Measurements from ENCODE around the gene NPAS2. TPM values are rescaled to one million over a fixed set of nuclear protein-coding genes. Genes with fewer than 3 reads are reported as not detected.

Gene NPAS2
- total RNA-seq, 2 experiments from 2014 or later: 0.55 to 1.4 TPM

DNA sequence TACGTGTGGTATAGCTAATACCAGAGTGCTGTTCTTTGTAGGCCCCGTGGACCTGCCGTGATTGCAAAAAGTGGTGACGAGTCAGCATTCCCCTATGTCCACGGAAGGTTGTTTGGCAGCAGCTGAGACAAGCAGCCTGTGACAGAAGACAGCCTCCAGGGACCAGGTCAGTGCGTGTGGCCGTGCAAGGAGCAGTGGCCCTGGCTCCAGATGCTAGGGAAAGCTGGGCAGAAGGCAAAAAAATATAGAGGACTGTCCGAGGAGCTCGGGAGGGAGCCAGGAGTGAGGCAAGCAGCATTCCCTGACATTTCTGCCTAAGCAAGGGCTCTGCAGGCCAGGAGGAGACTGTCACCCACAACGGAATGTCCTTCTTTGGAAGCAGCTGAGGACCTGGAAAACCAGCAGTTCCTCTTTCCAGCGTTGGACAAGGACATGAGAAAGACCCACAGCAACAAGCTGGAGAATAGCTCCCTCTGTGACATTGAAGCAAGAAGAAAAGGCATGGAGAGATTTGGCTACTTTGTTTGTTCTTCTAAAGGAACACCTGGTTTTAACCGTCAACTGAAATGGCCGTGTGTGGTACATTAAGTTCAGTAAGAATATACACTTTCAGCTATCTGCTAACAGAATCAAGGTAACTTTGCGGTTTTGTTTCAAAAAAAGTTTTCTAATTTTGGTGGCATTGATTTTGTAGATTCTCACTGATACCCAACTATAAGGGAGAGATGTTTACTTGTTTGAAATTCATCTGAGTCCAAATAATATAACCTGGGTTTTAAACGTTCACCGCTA, 58.3 kb downstream of the NPAS2 start:
- no peaks in the 10 kb centered on the region for H3K27me3 Mint-ChIP-seq
- POLR2A ChIA-PET: no interaction called here
- no peak overlapping the region for H3K27ac Mint-ChIP-seq
- H3K9me3 Mint-ChIP-seq: no peaks in the 10 kb centered on the region
- H3K4me3 Mint-ChIP-seq: no peak overlapping the region
- CTCF ChIA-PET: no interaction called here
- no peaks in the 10 kb centered on the region for H3K36me3 Mint-ChIP-seq (ENCODE audit: low read depth)
- DNase-seq: no peak
- peaks cover 3% of the 10 kb centered on the region for H3K4me1 Mint-ChIP-seq

GRCh38 chr2:100879296-100879695, 59.4 kb downstream of the NPAS2 start:
- no peaks in the 10 kb centered on the region for H3K27me3 Mint-ChIP-seq
- peaks cover 3% of the 10 kb centered on the region for H3K4me1 Mint-ChIP-seq
- DNase-seq: no peak
- H3K36me3 Mint-ChIP-seq (ENCODE audit: low read depth): no peaks in the 10 kb centered on the region
- ChIA-PET POLR2A (no interaction called here), CTCF (no interaction called here)
- H3K27ac Mint-ChIP-seq: no peak overlapping the region
- H3K9me3 Mint-ChIP-seq: no peaks in the 10 kb centered on the region
- no peak overlapping the region for H3K4me3 Mint-ChIP-seq

DNA sequence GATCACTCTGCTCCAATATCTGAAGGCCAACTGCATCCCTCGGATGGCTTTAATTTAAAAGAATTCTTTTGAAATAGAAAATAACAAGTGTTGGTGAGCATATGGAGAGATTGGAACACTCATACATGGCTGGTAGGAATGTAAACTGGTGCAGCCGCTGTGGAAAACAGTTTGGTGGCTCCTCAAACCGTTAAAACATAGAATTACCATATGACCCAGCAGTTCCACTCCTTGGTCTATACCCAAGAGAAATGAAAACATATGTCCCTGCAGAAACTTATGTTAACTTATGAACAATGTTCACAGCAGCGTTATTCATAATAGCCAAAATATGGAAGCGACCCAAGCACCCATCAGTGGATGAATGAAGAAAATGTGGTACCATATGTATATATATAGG, 60.1 kb downstream of the NPAS2 start:
- no peak for DNase-seq
- Mint-ChIP-seq H3K27ac (no peak overlapping the region), H3K4me3 (no peak overlapping the region), H3K36me3 (ENCODE audit: low read depth) (no peaks in the 10 kb centered on the region), H3K27me3 (no peaks in the 10 kb centered on the region), H3K4me1 (peaks cover 3% of the 10 kb centered on the region), H3K9me3 (no peaks in the 10 kb centered on the region)
- ChIA-PET CTCF (no interaction called here), POLR2A (no interaction called here)

DNA sequence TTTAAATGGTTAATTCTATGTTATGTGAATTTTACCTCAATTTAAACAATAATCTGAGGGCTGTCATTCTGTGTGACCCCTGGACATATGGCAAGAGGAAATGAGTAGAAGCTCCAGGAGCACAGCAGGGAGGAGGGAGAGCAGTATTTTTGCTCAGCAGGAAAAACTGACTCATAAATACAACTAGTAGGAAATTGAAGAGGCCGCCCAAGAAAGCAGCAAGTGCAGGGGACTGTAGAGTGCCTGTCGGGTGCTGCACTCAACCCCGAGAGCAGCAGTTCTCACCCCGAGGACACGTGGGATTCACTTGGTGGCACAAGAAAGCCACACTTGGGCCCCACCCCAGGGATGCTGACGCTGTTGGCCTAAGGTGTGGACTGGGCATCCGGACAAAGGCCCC, 60.8 kb downstream of the NPAS2 start:
- no peak for DNase-seq
- POLR2A ChIA-PET: no interaction called here
- Mint-ChIP-seq H3K4me1 (peaks cover 3% of the 10 kb centered on the region), H3K9me3 (no peaks in the 10 kb centered on the region), H3K4me3 (no peak overlapping the region), H3K27me3 (no peaks in the 10 kb centered on the region), H3K36me3 (ENCODE audit: low read depth) (no peaks in the 10 kb centered on the region), H3K27ac (no peak overlapping the region)
- CTCF ChIA-PET: no interaction called here

GRCh38 chr2:100882645-100883613, 63.0 kb downstream of the NPAS2 start:
- CTCF ChIA-PET: no interaction called here
- Mint-ChIP-seq H3K27me3 (peaks cover 3% of the 10 kb centered on the region), H3K4me1 (peaks cover 3% of the 10 kb centered on the region), H3K27ac (no peak overlapping the region), H3K4me3 (no peak overlapping the region), H3K36me3 (ENCODE audit: low read depth) (no peaks in the 10 kb centered on the region), H3K9me3 (no peaks in the 10 kb centered on the region)
- no peak for DNase-seq
- POLR2A ChIA-PET: no interaction called here

DNA sequence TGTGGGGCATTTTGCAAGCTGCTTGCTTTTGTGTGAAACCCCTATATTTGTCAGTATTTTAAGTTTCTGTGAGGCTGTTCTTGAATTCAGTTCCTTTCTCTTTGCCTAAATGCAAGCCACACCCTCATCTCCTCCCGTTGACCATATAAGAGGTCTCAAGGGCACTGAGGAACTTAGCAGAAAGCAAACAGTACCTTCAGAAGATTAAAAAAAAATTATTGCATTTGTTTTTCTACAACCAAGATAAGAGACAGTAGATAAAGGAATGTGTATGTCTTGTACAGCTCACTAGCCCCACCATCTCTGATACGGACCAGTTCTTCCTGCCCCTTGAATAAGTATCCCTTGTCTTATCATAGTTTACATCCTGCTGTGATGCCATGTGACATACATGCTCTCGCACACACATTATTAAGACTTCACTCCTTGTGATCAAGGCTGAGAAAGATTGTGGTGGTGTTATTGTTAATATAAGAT, 64.2 kb downstream of the NPAS2 start:
- H3K27ac Mint-ChIP-seq: no peak overlapping the region

DNA sequence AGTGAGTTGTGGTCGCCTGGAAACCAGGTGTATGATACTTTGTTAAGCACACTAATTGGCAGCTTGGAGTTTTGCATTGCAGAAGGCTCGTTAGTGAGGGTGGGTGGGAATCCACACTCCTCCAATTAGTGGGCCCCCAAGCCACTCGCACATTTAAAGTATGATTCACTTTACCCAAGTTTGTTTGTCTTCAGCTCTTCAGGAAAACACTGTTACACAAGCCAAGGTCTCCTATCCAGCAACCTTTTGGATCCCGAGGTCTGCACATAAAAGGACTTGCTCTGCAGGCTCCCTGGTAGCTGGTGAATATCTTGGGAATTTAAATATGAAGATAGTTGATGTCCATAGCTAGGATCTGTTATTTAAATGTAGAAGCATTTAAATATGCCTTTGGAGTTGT, 66.1 kb downstream of the NPAS2 start:
- no peaks in the 10 kb centered on the region for H3K36me3 Mint-ChIP-seq (ENCODE audit: low read depth)
- H3K27me3 Mint-ChIP-seq: peaks cover 3% of the 10 kb centered on the region
- H3K4me1 Mint-ChIP-seq: peaks cover 3% of the 10 kb centered on the region
- DNase-seq: no peak
- no peaks in the 10 kb centered on the region for H3K9me3 Mint-ChIP-seq
- no peak overlapping the region for H3K4me3 Mint-ChIP-seq
- ChIA-PET CTCF (no interaction called here), POLR2A (no interaction called here)
- H3K27ac Mint-ChIP-seq: no peak overlapping the region

More for the DNA sequence above, 64.2 kb downstream of the NPAS2 start:
- no peak overlapping the region for H3K4me3 Mint-ChIP-seq
- no peaks in the 10 kb centered on the region for H3K9me3 Mint-ChIP-seq
- peaks cover 3% of the 10 kb centered on the region for H3K27me3 Mint-ChIP-seq
- H3K4me1 Mint-ChIP-seq: peaks cover 3% of the 10 kb centered on the region
- DNase-seq: no peak
- POLR2A ChIA-PET: no interaction called here
- H3K36me3 Mint-ChIP-seq (ENCODE audit: low read depth): no peaks in the 10 kb centered on the region
- CTCF ChIA-PET: interaction anchor here (0.7 kb wide), 1 partner anchor 310 kb away, joined by 3 read pairs; no protein-coding TSS in a partner anchor

DNA sequence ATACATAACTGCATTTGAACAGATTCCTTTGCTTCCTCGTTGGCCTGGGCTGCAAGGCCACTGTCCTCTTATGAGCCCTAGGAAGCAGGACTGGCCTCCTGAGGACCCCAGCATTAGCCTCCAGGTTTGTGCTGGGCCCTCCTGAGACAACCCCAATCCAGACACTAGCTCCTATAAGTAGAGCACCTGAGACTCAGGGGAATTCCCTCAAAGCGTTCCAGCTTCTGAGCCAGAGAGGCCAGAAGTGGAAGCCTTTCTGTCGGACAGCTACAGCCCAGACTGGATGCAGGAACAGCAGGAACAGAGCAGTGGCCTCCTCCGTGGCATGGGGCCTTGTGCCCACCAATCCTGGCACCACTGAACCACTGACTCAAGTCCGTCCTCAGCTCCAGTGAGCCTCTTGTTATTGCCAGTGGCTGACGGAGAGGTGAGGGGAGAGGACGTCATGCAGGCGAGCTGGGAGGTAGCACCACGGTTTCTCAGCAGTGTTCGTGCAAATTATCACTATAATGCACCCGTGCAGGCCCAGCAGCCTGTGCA, 67.2 kb downstream of the NPAS2 start:
- no peak for DNase-seq
- no peak overlapping the region for H3K27ac Mint-ChIP-seq
- no peaks in the 10 kb centered on the region for H3K36me3 Mint-ChIP-seq (ENCODE audit: low read depth)
- ChIA-PET CTCF (no interaction called here), POLR2A (no interaction called here)
- no peak overlapping the region for H3K4me3 Mint-ChIP-seq
- H3K9me3 Mint-ChIP-seq: no peaks in the 10 kb centered on the region
- H3K27me3 Mint-ChIP-seq: peaks cover 3% of the 10 kb centered on the region
- H3K4me1 Mint-ChIP-seq: peaks cover 3% of the 10 kb centered on the region

- Mint-ChIP-seq H3K27ac (no peak overlapping the region), H3K36me3 (ENCODE audit: low read depth) (no peaks in the 10 kb centered on the region), H3K4me1 (peaks cover 2% of the 10 kb centered on the region), H3K27me3 (peaks cover 3% of the 10 kb centered on the region), H3K4me3 (no peak overlapping the region), H3K9me3 (no peaks in the 10 kb centered on the region)
- CTCF ChIA-PET: interaction anchor here (0.6 kb wide), 1 partner anchor 11 kb away, joined by 4 read pairs; no protein-coding TSS in a partner anchor
- POLR2A ChIA-PET: no interaction called here
- DNase-seq: no peak
Observed at GRCh38 chr2:100887713-100888495, 68.0 kb downstream of the NPAS2 start.

- Mint-ChIP-seq H3K27ac (no peak overlapping the region), H3K4me3 (no peak overlapping the region), H3K36me3 (ENCODE audit: low read depth) (no peaks in the 10 kb centered on the region), H3K9me3 (no peaks in the 10 kb centered on the region), H3K27me3 (peaks cover 3% of the 10 kb centered on the region), H3K4me1 (no peaks in the 10 kb centered on the region)
- no peak for DNase-seq
- ChIA-PET CTCF (no interaction called here), POLR2A (no interaction called here)
Observed at GRCh38 chr2:100888601-100889000, 68.7 kb downstream of the NPAS2 start.

DNA sequence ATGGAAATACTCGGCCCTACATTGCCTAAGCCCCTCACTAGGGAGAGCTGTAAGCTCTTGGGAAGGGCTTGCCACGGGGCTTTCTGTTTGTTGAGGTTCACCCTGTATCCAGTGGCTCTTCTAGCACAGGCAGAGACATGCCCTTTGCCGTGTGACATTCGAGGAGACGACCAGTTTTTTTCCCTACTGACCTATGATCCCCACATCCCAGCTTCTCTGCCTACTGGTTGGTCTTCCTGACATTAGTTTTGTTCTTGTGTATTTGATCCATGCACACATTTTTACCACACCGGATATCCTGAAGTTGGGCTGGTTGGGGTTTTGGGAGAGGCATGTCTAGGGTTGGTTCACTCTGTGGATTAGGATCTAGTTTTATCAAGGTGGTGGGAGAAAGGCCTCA, 69.3 kb downstream of the NPAS2 start:
- Mint-ChIP-seq H3K4me1 (no peaks in the 10 kb centered on the region), H3K27me3 (peaks cover 3% of the 10 kb centered on the region), H3K9me3 (no peaks in the 10 kb centered on the region), H3K36me3 (ENCODE audit: low read depth) (no peaks in the 10 kb centered on the region), H3K4me3 (no peak overlapping the region), H3K27ac (no peak overlapping the region)
- ChIA-PET CTCF (no interaction called here), POLR2A (no interaction called here)
- DNase-seq: no peak

DNA sequence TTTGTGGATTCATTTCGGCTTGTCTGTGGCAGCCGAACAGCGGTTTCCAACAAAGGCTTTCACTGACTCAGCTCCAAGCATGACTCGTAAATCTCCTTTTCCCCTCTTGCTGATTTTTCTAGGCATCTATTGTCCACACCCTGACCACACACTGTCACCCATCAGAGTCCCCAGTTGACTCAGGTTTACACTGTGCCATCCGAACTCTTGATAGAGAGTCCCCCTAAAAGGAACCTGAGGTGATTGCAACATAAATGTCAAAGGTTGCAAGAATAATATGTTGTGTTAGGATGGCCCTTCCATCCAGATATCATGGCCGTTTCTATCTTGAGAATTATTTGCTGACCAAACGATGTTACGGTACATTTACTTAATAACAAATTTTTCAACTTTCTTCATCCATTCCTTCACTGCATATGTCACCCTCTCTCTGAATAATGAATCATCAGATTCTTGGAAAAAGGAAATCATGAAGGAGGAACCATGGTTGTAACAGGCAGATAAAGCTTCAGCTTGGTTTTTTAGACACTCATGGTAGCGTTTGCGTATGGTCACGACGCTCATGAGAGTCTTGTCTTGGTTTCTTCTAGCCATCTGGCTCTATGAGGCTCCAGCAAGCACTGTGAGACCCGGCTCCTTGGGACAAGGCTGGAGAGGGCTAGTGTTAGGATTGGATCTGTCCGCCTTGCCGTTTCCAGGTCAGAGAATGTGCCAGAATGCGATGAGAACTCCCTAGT, 72.1 kb downstream of the NPAS2 start:
- Mint-ChIP-seq H3K4me3 (no peak overlapping the region), H3K4me1 (no peaks in the 10 kb centered on the region), H3K27me3 (no peaks in the 10 kb centered on the region), H3K36me3 (ENCODE audit: low read depth) (no peaks in the 10 kb centered on the region), H3K9me3 (no peaks in the 10 kb centered on the region), H3K27ac (no peak overlapping the region)
- DNase-seq: no peak
- ChIA-PET CTCF (no interaction called here), POLR2A (no interaction called here)
